GOT3 (cell line): ENCODE data around the gene SLC12A7.
"Not testable (repeated sequence)": the region's sequence is repeated elsewhere in the genome, so short reads cannot be mapped to it uniquely, and the experiment has no call there.

Experiments used
- DNase-seq: peaks from one replicate; lab custom pipeline; 2025; ENCODE audit warnings: mixed read lengths; lab: John Stamatoyannopoulos, UW

SLC12A7 gene

GRCh38 chr5:1006656-1007071 lies 105.2 kb downstream of the SLC12A7 start:
- no peak for DNase-seq

GRCh38 chr5:1005904-1006655 lies 105.8 kb downstream of the SLC12A7 start:
- no peak for DNase-seq

GRCh38 chr5:1005249-1005851 lies 106.5 kb downstream of the SLC12A7 start:
- no peak for DNase-seq

GRCh38 chr5:1004461-1005248 lies 107.2 kb downstream of the SLC12A7 start:
- no peak for DNase-seq

GRCh38 chr5:1003296-1003937 lies 108.4 kb downstream of the SLC12A7 start:
- no peak for DNase-seq

- DNase-seq, result no peak
These were observed 109.0 kb downstream of the SLC12A7 start for GRCh38 chr5:1002836-1003235.

GRCh38 chr5:1002271-1002546 lies 109.7 kb downstream of the SLC12A7 start:
- no peak for DNase-seq

GRCh38 chr5:1001406-1002270 lies 110.2 kb downstream of the SLC12A7 start:
- DNase-seq, result no peak

GRCh38 chr5:1000831-1001230 lies 111.0 kb downstream of the SLC12A7 start:
- not testable (repeated sequence) for DNase-seq
